CD4-positive, alpha-beta T cell treated with Interleukin-2 at 100 ng/mL for 4 hours (primary cell): Measurements from ENCODE around the gene MAP3K8.
"Not testable (repeated sequence)": the region's sequence is repeated elsewhere in the genome, so short reads cannot be mapped to it uniquely, and the experiment has no call there.

Experiments used
- DNase-seq: peaks from one replicate; pipeline ENCODE4 v3.0.0-alpha.2; 2020; ENCODE audit warnings: low spot score

The MAP3K8 gene

DNA sequence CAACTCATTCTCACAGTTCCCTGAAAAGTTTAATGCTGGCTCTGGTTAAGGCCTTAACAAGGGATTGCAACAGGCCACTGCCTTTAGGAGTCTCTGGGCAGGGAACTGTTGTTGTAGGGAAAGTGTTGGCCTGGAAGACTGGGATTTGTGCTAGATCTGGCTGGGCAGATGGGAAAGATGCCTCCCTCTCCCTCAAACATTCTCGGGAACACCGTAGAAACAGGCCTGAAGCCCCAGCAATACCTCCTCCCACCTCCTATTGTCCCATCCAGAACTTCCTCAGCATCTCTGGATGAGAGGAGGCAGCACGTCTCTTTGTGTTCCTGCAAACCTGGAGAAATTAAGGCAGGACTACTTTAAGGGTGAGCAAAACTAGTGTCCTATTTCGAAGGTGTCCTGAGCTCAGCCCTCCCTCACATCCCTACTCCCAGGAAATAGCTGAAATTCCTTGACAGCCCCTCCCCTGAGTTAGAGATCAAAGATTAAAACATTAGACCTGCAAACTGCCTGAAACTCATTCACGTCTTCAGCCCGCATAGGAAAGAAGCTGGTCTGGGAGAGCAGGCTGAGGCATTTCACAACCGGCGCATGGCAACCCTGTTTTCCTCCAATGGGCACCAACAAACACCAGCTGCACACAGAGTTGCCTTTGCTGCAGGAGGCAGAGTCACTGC is 10.9 kb upstream of the MAP3K8 start:
- DNase-seq: no peak

DNA sequence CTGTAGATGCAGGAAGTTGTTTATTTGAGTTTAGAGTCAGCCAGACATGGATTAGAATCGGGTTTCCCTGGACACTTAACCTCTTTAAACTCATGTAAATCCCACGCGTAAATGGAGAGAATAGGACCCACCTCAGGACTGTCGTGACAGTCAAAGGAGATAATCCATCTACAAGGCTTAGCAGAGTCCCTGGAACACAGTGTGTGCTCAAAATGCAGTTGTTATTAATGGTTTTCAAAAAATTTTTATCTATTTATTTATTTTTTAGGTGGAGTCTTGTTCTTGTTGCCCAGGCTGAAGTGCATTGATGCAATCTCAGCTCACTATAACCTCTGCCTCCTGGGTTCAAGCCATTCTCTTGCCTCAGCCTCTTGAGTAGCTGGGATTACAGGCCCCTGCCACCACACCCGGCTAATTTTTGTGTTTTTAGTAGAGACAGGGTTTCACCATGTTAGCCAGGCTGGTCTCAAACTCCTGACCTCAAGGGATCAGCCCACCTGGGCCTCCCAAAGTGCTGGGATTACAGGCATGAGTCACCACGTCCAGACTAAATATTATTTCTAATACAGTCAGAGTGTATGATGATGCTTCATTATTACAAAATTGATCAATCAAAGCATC is 10.2 kb upstream of the MAP3K8 start:
- DNase-seq: not testable (repeated sequence)

DNA sequence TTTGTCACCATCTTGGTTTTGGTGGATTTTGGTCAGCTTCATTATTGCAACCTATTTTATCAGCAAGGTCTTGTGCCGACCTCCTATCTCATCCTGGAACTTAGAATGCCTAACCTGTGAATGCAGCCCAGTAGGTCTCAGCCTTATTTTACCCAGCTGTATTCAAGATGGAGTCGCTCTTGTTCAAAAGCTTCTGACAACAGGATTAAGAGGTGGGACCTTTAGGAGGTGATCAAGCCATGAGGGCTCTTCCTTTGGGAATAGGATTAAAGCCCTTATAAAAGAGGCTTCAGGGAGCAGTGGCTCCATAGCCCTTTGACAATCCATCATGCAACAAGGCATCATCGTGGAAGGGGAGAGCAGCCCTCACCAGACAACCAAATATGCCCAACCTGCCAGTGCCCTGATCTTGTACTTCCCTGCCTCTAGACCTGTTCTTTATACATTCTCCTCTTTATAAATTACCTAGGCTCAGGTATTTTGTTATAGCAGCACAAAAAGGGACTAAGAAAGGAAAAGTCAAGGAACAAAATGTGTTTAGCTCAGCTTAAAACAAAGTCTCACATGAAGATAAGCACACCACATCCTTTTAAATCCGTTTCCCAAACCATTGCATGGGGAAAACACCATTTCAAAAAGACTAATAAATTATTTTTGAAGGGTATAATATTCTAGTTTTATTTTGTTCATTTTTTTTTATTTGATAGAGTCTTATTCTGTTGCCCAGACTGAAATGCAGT is 8.5 kb upstream of the MAP3K8 start:
- no peak for DNase-seq

DNA sequence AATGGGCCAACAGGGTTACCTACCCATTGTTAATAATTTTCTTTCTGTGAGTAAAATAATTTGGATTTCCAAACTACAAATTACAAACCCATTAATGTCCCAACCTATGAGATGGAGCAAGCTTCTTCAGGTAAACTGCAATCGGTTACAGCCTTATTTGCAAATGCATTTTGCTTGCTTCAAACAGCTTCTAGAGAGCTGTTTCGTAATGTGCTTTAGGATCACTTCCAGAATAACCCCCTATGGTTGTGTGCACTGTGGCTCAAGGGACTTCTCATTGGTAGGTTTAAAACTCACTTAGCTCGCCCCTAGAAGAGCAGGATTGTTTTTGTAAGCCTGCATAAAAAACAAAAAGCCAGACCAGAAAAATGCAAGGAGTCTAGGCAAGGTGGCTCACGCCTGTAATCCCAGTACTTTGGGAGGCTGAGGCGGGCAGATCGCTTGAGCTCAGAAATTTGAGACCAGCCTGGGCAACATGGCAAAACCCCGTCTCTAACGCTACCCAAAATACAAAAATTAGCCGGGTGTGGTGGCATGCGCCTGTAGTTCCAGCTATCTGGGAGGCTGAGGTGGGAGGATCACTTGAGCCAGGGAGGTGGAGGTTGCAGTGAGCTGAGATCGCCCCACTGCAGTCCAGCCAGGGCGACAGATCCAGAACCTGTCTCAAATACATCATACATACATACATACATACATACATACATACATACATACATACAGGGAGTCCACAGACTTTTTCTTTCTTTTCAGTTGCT is 3.3 kb upstream of the MAP3K8 start:
- no peak for DNase-seq

DNA sequence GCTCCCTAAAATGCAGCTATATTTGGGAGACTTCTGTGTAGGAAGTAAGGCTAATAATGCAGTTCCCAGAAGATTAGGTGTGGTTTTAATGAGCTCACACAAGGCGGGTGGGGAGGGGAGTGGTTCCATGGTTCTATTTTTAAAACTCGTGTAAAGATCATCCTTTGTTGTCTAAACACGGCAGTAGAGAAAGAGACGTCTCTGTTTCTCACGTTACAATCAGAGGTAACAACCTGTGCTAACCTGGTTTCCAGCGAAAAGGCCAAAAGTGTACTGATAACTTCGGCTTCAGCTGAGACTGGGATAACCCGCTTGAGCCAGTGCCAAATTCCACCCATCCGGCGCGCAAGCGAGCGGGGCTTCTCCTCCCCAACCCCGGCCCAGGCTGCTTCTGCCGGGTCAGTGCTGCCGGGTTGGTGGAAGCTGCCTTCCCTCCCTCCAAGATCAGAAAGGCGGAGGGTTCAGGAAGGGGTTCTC is 2.5 kb upstream of the MAP3K8 start:
- no peak for DNase-seq

DNA sequence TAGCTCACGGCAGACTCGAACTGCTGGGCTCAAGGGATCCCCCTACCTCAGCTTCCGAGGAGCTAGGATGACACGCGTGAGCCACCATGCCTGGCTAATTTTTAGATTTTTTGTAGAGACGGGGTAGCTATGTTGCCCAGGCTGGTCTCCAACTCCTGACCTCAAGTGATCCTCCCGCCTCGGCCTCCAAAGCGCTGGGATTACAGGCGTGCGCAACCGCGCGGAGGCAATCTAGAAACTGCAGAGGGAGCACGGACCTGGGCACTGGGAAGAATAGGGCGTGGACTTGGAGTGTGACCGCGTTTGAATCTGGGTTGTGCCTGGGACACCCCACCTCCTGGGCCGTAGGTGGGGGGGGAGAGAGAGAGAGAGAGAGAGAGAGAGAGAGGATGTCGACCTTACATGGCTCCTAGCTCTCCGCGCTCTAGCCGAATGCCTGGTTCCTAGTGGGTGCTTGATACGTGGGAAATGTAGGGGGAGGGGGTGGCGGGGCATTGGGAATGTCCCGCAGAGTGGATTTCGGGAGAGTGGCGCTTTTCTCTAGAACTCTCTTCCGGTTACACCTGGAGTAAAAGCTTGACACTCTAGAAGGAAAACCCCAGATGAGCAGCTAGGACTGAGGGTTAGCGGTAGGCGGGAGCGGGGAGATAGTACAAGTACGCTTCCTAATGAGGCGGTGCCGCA is 1.2 kb upstream of the MAP3K8 start:
- peak; percentile 33 for DNase-seq

DNA sequence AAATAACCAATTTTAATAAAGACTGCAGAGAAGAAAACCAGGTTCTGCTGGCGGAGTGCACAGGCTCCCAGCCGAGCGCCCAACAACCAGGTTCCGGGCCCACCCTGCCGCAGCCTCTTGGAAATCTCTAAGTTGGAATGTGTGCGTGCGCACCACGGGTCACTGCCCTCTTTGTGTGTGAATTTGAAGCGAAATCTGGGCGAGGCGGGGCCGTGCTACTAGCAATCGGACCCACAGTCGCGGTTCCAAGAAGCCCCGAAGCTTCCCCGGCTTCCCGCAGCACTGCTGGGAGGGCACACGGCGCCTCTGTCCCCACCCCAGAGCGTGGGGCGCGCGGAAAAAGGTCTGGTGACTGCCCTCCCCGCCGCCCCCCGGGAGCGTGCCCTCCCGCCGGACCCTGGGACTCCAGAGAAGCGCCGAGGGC is 666 bp upstream of the MAP3K8 start:
- peak; percentile 41 for DNase-seq

DNA sequence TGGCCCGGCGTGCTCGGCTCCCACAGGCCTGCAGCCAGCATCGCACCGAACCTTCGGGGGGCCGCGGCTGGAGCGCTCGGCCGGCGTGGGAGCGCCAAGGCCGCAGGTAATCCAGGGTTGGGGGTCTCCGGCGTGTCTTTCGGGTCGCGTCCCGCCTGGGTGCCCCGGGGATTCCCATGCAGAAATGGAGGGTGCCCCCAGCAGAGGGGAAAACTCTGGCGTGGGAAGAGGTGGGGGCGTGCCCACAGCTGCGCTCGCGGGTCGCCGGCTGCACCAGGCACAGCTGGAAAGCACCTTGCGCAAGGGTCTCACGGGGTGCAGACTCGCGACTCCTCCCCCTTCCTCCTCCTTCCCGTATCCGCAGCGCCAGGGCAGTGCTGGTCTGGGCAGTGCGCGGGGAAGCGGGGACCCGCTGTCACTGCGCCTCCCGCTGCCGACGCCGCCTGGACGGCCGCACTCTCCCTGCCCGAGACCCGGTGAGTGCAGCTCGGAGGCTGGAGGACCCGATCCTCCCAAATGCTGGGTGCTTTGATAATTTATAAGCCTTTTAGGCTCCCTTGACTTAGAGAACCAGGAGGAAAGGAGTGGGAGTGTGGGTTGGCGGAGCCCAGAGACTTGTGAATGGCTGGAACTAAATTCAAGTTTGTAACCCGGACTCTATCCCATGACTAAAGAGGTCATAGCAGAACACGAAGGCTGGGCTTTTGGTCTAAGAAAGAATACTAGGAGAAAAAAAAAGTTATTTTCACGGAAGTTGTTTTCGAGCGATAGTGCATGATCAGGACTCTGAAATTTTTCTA is 489 bp downstream of the MAP3K8 start:
- DNase-seq: peak; percentile 43

DNA sequence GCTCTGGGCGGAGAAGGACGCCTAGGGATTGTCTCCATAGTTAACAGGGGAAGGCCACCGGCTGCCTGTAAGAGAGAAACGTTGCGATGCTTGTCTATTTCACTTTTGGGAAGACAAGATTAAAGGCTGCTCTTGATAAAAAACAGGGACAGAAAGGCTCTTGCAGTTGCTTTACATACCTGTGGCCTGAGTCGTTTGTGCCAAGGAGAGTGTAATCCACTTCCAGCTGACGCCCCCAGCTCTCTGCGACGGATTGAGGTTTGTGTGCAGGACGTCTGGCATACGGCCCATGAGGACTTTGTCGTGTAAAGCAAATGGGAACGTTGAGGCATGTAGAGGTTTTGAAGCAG is 1.1 kb downstream of the MAP3K8 start:
- no peak for DNase-seq

DNA sequence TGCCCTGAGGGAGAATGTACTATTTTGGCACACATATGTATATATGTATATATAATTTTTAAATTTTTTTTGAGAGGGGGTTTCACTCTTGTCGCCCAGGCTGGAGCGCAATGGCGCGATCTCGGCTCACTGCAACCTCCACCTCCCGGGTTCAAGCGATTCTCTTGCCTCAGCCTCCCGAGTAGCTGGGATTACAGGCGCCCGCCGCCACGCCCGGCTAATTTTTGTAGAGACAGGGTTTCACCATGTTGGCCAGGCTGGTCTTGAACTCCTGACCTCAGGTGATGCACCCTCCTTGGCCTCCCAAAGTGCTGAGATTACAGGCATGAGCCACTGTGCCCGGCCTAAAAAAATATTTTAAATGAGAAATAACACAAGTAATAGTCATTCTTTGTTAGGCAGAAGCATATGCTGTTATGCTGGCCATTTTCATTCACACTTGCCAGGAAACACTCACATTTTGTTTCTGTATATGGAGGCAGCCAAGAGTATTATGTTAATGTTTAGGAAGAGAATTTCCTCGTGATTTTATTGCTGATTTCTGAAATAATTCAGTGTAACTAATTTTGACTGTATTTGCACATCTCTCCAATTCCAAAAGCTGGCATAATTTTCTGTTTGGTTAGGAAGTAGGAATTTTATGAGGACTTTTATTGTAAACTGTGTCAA is 1.6 kb downstream of the MAP3K8 start:
- not testable (repeated sequence) for DNase-seq

DNA sequence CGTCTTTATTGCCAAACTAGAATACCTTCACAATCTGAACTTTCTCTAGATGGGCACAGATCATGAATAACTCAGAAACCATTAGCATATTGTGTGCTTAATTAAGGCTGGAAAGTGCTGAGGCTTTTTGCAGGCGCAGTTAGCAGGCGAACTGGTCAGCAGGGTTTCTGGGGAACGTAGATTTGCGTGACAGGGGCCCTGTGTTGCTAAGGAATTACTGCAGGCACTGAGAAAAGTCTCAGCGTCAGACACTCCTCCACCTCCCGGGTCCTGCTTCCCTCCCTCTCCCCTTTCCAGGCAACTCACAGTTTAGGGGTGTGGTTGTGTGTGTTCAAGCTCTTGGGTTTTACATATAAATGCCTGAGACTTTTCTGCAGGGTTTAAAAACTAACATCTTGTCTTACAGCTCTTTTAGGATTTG is 2.2 kb downstream of the MAP3K8 start:
- no peak for DNase-seq

DNA sequence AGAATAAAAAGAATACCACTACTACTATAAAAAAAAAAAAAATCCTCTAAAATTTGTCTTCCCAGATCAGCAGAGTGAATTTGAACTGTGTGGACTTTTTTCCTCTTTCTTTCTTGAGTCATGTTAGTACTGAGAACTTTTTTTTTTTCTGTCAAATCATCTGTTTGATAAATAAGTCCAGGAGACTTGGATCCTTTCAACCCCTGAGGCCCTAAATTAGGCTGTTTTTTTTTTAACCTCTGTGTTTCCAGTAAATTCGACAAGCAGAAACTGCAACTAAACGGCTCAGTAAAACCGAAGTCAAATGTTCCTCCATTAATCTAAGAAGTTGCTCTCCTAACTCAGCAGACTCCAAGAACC is 2.7 kb downstream of the MAP3K8 start:
- DNase-seq: no peak

DNA sequence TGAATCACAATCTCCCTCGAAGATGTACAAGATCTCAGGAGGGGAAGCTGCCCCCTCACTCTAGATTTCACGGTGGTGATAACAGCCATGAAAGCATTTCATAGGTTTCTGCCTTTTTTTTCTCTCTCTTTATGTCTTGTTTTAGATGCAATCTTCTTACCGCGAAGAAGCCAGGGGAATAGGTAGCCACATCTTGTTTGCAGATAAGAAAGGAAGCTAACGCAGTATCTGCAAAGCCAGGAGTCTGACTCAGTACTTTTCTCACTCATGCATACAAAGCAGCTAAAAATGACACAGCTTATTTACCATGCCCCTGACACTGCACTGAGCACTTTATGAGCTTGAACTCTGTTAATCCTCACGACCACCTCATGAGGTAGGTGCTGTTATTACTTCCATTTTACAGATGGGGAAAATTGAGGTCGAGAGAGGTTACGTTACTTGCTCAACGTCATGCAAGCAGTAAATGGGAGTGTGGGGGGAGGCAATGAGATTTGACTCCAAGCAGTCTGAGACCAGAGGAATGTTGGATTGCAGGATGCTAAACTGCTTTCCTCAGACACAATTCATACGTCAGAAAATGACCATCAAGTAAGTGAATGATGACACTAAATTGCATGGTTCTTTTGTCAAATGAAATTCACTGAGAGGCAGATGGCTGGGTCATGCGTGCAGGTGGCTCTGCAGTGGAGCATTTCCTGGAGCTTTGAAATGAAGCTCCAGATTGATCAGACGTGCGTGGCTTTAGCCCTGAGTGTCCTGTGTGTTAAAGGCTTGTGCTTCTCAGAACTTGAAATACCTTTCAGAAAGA is 3.3 kb downstream of the MAP3K8 start:
- peak; percentile 69 for DNase-seq

DNA sequence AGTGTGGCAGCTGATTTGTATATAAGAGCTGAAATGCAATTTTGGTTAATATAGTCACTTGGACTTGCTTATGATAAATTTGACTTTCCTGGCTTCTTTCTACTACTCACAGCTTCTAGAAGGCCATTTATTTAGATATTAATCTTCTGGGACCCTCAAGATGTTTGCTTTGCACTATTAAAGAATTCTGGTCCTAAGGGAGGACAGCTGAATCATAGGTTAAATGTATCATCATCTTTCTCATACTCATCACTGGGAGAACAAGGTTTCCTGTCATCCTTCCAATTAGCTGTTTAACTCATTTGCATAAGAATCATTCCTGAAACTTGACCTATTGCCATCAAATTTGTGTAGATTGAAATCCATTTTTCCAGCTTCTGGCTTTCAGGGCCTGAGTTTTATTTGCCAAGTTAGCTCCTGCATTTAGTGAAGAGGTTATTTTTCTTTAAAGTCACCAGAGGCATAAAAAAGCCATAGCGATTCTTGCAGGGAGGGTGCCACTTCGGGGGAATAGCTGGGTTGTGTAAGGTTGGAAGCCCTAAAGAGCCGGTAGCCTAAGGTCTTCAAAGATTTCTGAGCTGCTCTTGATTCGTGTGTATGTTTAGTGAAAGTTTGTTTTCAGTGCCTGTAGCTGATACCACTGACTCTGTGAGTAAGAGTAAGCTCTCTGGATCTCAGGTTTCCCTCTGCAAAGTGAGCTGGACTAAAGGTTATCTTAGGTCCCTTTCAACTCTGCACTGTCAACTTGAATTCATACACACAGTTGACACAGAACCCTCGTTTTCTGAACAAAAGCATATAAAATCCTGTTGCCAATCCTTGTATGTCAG is 4.3 kb downstream of the MAP3K8 start:
- DNase-seq: no peak

DNA sequence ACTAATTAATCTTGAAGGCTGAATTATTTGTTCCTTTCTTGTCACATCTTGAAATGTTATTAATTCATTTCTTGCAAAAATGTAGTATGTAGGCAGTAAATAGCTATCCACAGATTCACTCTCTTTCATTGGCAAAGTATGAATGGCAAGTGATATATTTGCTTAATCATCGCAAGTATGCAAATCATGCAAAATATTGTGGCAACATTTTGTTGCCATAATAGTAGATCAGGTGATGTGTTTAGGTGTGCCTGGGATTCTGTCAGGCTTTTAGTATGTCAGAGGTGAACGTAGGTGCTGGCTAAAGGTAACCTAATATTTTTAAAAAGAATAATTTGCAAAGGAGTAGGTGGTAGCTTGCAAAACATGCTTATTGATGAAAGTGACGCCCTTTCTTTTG is 5.9 kb downstream of the MAP3K8 start:
- DNase-seq: no peak

DNA sequence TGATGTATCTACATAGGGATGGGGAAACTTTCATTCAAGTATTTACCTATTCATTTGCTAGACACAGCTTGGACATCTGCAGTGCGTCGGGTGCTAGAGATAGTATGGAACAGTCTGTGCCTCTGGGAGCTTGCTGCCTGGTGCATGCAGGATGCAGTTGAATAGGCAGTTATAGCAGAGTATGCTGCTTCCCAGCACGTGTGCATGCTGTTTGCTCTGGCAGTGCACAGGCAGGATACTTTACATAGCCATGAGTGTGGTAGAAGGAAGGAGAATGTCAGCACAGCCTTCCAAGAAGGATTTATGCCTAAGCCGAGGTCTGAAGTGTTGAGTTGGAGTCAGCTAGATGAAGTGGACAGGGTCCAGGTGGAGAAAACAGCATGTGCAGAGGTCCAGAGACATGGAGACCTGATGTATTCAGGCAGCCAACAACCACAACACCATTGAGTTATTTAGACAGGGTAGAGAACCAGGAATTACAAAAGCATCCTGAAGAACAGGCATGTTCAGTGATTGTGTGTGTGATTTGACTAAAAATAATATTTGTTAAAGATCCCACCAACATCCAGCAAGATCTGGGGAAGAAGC is 8.1 kb downstream of the MAP3K8 start:
- no peak for DNase-seq

DNA sequence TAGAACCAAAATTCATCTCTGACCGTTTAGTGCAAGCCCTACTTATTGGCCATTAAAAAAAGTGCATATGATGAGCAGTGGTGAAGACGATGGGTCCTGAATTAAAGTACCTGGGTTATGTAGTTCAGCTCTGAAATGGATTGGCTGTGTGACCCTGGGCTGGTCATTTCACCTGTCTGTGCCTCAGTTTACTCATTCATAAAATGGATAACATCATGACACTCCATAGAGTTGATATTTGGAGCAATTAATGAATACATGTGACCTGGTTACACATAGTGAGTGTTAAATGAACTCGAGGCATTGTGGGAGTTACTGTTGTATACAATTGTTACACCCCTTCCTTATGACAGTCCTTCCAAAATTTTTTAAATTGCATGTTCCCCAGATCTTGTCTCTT is 9.1 kb downstream of the MAP3K8 start:
- DNase-seq: no peak

DNA sequence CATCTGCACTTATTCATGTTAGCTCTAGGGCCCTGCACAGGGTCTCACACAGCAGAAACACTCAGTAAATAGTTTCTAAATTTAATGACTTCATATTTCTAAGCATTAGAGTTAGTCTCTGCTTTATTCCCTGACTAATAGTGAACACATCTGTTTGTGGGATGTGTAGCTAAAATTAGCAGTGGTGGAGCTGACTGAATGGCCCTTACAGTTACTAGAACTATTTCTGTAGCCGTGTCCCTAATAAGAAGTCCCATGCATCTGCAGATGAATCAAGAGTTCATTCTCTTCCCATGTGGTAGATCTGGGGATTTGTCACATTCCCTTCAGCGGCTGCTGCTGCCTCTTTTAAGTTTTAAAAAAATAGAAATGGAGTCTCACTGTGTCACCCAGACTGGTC is 11.7 kb downstream of the MAP3K8 start:
- no peak for DNase-seq
